Pancreas (tissue), 10 donors: Measurements from ENCODE around the gene FGF19. TPM values are rescaled to one million over a fixed set of nuclear protein-coding genes. Genes with fewer than 3 reads are reported as not detected.
A peak's percentile ranks its signal among the peaks of the same experiment; 100 is the strongest.

Source experiments
- ATAC-seq, 4 donors: fragments of 200-7000 bp; cut with Tn5 transposase; one replicate each; pipeline versions ENCODE4 v1.8.0 to v1.9.1; 2020; ENCODE audit warnings: mild to moderate bottlenecking in 4 of 4, moderate library complexity in 4 of 4
- DNase-seq, 6 donors: peaks; one replicate each; pipeline ENCODE4 v3.0.0-alpha.2; 2020
- FAIRE-seq: peaks from 2 replicates; lab custom pipeline; 2012; peaks lifted over from hg19 to GRCh38; lab: Jason Lieb, UNC
- H3K27ac ChIP-seq, 4 donors: fragments of 200-600 bp; sonication (generic); 1 replicate in 3 of 4; 2 replicates in 1 of 4; pipeline versions ENCODE4 v1.5.0 to v1.8.0; 2020
- H3K27me3 ChIP-seq, 4 donors: fragments of 200-600 bp; one replicate each; pipeline ENCODE4 v1.8.0; 2021
- H3K36me3 ChIP-seq, 3 donors: fragments of 200-600 bp; sonication (generic) in 1 of 3; one replicate each; pipeline versions ENCODE4 v1.5.0 to v1.8.0; 2020 to 2021
- H3K4me1 ChIP-seq, 3 donors: fragments of 200-600 bp; one replicate each; pipeline ENCODE4 v1.8.0; 2021
- H3K4me3 ChIP-seq, 4 donors: fragments of 200-600 bp; sonication (generic) in 2 of 4; one replicate each; pipeline versions ENCODE4 v1.5.0 to v1.8.0; 2020 to 2021
- H3K9me3 ChIP-seq, 4 donors: fragments of 200-600 bp; one replicate each; pipeline ENCODE4 v1.8.0; 2021
- CTCF ChIP-seq, 4 donors: fragments of 200-600 bp; sonication (generic) in 3 of 4; IDR thresholded peaks; one replicate each; pipeline versions ENCODE4 v1.5.0 to v1.8.0; 2021; ENCODE audit warnings: antibody characterized with exemption in 4 of 4
- WGBS, 2 donors: extraction: QIAGEN DNeasy Blood & Tissue Kit; methylation state at CpG; one replicate each; pipeline ENCODE4 v1.1.7; 2013; 5-methylcytosine and 5-hydroxymethylcytosine counted together
- intact Hi-C, 3 donors: fragments of 100-400 bp; cut with DNase I; formaldehyde crosslinking; loops; one replicate each; pipeline versions ENCODE4 v1.11.1 to v1.14.2; 2022
- polyA plus RNA-seq, 2 donors: library from polyadenylated mRNA; stranded (reverse); fragments of 200-250 nt; gene quantifications; one replicate each; pipeline ENCODE4 v1.2.3, GENCODE V29; 2013
- total RNA-seq, 6 donors: library from RNA; stranded (reverse); fragmentation: NEBNext Ultra II Directional in 4 of 6; extraction: Animal tissue kit (Norgen Biotek cat#: 25700) in 4 of 6; gene quantifications; one replicate each; pipeline versions ENCODE4 v1.2.1 to v1.2.4, GENCODE V29; 2021 to 2023
- donor health status: healthy with polysubstance abuse.
- donor health status: DM: no; HTN: no; CAD: no; lungs with moderate emphysema.
- donor health status: DM: no; HTN: no; CAD: no.
- donor health status: control.
- donor health status: control.
- donor health status: Bipolar disorder and iron deficiency.
- donor health status: DM: yes; HTN: yes; CAD: no.
- donor health status: DM: no; HTN: no; CAD: no.
- donor health status: DM: no; HTN: no; CAD: no.
- donor health status: DM: yes; HTN: yes; CAD: no.

Gene FGF19
- total and polyA plus RNA-seq, 8 donors = 0.06 to 0.28 (median 0.07) TPM; not detected in 3

- DNase-seq (peak in 1 of 6 donors; percentile 20), FAIRE-seq (no peak), ATAC-seq (no peak)
- 84 to 87% methylated on average over 16 of the region's 16 CpGs for WGBS, 2 donors
- TF ChIP-seq CTCF (IDR thresholded peaks at IDR 0.05) = no peak
- Histone ChIP-seq H3K4me3 (no peak overlapping the region), H3K27me3 (no peaks in the 10 kb centered on the region), H3K36me3 (peaks cover 0 to 10% (median 0%) of the 10 kb centered on the region in 3 donors), H3K9me3 (no peaks in the 10 kb centered on the region), H3K27ac (no peak overlapping the region), H3K4me1 (no peaks in the 10 kb centered on the region)
- intact Hi-C loops = no loop called here
Observed at GRCh38 chr11:69662021-69662698, 41.7 kb downstream of the FGF19 start.

GRCh38 chr11:69661413-69661715 lies 42.5 kb downstream of the FGF19 start:
- no peak for TF ChIP-seq CTCF (IDR thresholded peaks at IDR 0.05)
- no peak overlapping the region for H3K27ac ChIP-seq
- ATAC-seq (no peak), DNase-seq (peak in 1 of 6 donors; percentile 31), FAIRE-seq (no peak)
- WGBS, 2 donors = 90 to 92% methylated on average over 10 of the region's 10 CpGs
- no peaks in the 10 kb centered on the region for H3K27me3 ChIP-seq
- peaks cover 0 to 10% (median 0%) of the 10 kb centered on the region in 3 donors for H3K36me3 ChIP-seq
- no peak overlapping the region for H3K4me3 ChIP-seq
- no peaks in the 10 kb centered on the region for H3K9me3 ChIP-seq
- intact Hi-C loops = no loop called here
- H3K4me1 ChIP-seq = no peaks in the 10 kb centered on the region

DNA sequence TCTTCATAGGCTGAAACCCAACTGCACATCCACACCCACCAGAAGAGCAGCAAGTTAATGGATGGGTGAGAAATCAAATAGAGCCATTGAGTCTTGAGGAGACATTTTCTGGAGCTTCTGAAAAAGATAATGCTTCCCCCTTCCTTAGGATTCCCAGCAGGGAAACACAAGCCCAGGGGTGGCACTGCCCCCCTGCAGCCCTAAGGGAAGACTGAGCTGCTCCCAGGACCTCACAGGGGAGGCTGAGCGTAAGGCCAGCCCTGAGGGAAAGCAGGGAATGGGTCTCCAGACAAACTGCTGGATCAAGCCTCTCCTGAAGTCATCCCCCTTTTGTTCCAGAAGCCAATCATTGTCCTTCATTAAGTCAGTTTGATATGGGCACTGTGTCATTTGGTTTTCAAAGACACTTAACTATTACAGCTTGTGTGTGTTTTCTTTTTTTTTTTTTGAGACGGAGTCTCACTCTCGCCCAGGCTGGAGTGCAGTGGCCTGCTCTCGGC lies 43.8 kb downstream of the FGF19 start:
- DNase-seq = peak in 1 of 6 donors; percentile 9
- WGBS, 2 donors = 89 to 96% methylated on average over 4 of the region's 4 CpGs
- H3K9me3 ChIP-seq = no peaks in the 10 kb centered on the region
- peaks cover 0 to 7% (median 0%) of the 10 kb centered on the region in 3 donors for H3K36me3 ChIP-seq
- H3K4me1 ChIP-seq = no peaks in the 10 kb centered on the region
- no peak for FAIRE-seq
- no peak for TF ChIP-seq CTCF (IDR thresholded peaks at IDR 0.05)
- no peaks in the 10 kb centered on the region for H3K27me3 ChIP-seq
- no peak overlapping the region for H3K27ac ChIP-seq
- intact Hi-C loops = no loop called here
- H3K4me3 ChIP-seq = no peak overlapping the region
- ATAC-seq = no peak

DNA sequence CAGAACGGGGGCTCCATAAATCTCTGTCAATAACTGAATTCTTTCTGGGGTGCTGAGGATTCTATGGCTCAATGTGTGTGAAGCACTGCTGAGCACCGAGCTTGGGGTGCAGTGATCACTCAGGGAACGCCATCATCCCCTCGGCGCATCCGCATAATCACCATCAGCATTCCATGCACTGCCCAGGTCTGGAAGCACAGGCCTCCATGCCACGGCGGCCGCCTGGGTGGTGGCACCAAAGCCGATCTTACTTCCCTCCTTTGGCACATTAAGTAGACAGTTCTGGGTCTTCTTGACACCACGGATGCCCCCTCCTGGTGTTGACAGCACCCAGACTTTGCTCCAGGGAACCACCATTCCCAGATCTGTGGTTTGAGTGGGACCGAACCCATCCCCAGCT lies 44.2 kb downstream of the FGF19 start:
- intact Hi-C loops = loop anchor here in 1 of 3 donors (10.0 kb wide), 1 partner anchor 565 kb away; no protein-coding TSS in a partner anchor
- Histone ChIP-seq H3K9me3 (no peaks in the 10 kb centered on the region), H3K4me3 (no peak overlapping the region), H3K27me3 (no peaks in the 10 kb centered on the region), H3K27ac (no peak overlapping the region), H3K4me1 (no peaks in the 10 kb centered on the region), H3K36me3 (peaks cover 0 to 3% (median 0%) of the 10 kb centered on the region in 3 donors)
- 85 to 95% methylated on average over 12 of the region's 12 CpGs for WGBS, 2 donors
- DNase-seq = peak in 1 of 6 donors; percentile 26
- TF ChIP-seq CTCF (IDR thresholded peaks at IDR 0.05) = no peak
- ATAC-seq = no peak
- FAIRE-seq = no peak
